ENCODE results near the gene RBM46. TPM values are rescaled to one million over a fixed set of nuclear protein-coding genes. Genes with fewer than 3 reads are reported as not detected.

RBM46 gene
- not detected in 2 replicates for total RNA-seq (2014; rRNA removed; shearing (Covaris generic))

- in situ Hi-C loops (cut with HindIII; ENCODE audit: low sequenced_read_pairs) = no loop called here
Measured at GRCh38 chr4:154781126-154781982, at the start of gene RBM46. Gene RBM46, plus strand, starts transcription at chr4:154781272. Its CDS starts 15,481 bp downstream, at chr4:154796753.

GRCh38 chr4:154731756-154732155, 49.3 kb upstream of the RBM46 start:
- DNase-seq (ENCODE audit: low spot score) = no peak
- in situ Hi-C loops (cut with HindIII; ENCODE audit: low sequenced_read_pairs) = no loop called here

More at GRCh38 chr4:154781126-154781982, at the start of gene RBM46:
- no peak for DNase-seq (ENCODE audit: low spot score)

DNA sequence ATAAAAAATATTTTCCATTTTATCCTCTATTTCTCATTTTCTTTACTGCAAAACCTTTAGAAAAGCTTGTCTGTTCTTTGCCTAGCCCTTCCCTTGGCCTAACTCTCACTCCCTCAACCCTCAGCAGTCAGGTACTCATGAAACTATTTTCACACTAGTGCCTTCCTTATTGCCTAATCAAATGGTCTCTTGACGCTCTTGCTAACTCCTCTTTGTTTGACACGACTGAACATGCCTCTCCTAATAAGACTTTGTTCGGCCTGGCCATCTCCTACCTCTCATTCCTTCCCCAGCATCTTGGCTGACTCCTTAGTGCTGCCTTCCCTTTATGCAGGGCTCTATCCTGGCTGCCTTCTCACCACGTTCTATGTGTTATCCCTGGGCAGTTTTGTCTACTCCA, 48.4 kb upstream of the RBM46 start:
- in situ Hi-C loops (cut with HindIII; ENCODE audit: low sequenced_read_pairs) = no loop called here
- DNase-seq (ENCODE audit: low spot score) = no peak

DNA sequence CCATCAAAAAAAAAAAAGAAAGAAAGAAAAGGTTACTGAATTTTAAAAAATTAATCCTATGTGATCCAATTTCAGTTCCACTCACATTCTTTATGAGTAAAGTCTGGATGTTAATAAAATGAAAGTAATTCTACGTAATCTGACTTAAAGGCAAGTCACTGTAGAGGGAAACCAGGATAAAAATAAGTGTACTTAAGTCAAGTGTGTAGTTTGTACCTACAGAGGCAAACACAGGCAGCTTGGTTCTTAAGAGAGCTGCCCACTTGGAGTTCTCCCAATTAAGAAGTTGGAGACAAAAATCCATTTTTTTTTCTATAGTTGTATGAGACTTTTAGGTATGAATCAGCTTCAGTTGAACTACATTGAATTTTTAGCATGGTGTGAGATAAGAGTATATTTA, 44.3 kb upstream of the RBM46 start:
- in situ Hi-C loops (cut with HindIII; ENCODE audit: low sequenced_read_pairs) = no loop called here
- DNase-seq (ENCODE audit: low spot score) = no peak

DNA sequence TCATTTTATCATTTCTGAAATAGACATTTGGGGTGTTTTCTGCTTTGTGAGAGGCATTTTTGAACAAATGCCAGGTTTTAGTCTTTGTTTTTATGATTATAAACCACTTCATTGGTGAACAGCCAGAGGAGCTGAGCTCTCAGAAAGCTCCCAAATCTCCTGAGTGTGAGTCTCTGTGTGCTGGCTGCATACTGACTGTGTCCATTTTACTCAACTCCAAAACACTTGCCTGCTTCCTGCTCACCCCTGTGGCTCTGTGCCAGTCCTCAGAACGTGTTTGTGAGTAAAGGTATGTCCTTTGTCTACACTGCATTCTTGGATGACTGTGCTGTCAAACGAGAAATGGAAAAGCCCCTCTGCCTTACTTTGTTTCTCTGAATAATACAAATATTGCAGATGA, 42.6 kb upstream of the RBM46 start:
- in situ Hi-C loops (cut with HindIII; ENCODE audit: low sequenced_read_pairs) = no loop called here
- DNase-seq (ENCODE audit: low spot score) = no peak

GRCh38 chr4:154739111-154739510, 42.0 kb upstream of the RBM46 start:
- in situ Hi-C loops (cut with HindIII; ENCODE audit: low sequenced_read_pairs) = no loop called here
- DNase-seq (ENCODE audit: low spot score) = no peak

GRCh38 chr4:154740462-154740861, 40.6 kb upstream of the RBM46 start:
- in situ Hi-C loops (cut with HindIII; ENCODE audit: low sequenced_read_pairs) = no loop called here
- DNase-seq (ENCODE audit: low spot score) = no peak

- in situ Hi-C loops (cut with HindIII; ENCODE audit: low sequenced_read_pairs) = no loop called here
- no peak for DNase-seq (ENCODE audit: low spot score)
Measured at GRCh38 chr4:154741131-154741665, 39.9 kb upstream of the RBM46 start.

DNA sequence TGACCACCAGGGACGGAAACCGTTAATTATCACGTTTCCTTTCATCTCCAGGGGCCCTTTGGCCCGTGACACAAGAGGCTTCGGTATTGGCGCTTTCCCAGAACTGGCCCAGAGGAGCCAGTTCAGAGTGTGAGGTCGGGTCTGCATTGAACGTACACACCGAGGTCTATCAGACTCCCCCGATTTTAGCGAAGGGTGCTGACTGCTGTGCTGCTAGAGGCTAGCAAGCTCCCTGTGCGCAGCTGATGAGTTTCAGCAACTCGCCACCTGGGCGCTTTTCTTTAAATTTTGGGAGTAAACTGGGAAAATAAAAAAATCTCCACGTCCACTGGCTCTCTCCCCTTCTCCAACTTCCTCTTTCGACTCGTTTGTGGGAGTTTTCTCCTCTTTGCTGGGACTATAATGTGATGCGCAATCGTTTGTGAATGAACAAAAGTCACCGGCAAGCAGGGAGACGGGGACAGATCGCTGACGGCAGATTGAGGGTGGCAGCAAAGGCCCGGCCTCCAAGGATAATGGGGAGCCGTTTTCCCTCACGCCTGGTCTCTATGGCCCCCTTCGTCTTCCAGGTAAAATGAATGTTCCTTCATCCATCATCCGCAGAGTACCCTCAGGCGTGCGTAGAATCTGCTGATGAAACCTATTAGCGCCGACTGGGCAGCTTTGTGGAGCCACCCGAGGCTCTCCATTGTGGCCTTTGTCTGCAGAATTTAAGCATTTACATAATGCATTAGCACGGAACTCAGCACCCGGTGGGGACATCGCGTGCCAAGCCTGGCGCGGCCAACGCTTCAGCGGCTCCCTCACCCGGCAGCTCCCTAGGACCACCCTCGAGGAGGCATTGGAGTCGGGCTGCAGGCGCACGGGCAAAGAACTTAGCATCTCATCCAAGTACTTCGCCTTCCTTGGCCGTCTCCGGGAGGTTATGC, 38.9 kb upstream of the RBM46 start:
- in situ Hi-C loops (cut with HindIII; ENCODE audit: low sequenced_read_pairs) = no loop called here
- DNase-seq (ENCODE audit: low spot score) = no peak

- in situ Hi-C loops (cut with HindIII; ENCODE audit: low sequenced_read_pairs) = no loop called here
- DNase-seq (ENCODE audit: low spot score) = no peak
Measured at GRCh38 chr4:154743683-154744340, 37.3 kb upstream of the RBM46 start, which contains the start of gene LRAT. Gene LRAT, plus strand, starts transcription at chr4:154744000. Its CDS starts 327 bp downstream, at chr4:154744327.

GRCh38 chr4:154744341-154744926, 36.6 kb upstream of the RBM46 start:
- DNase-seq (ENCODE audit: low spot score) = no peak
- in situ Hi-C loops (cut with HindIII; ENCODE audit: low sequenced_read_pairs) = no loop called here

DNA sequence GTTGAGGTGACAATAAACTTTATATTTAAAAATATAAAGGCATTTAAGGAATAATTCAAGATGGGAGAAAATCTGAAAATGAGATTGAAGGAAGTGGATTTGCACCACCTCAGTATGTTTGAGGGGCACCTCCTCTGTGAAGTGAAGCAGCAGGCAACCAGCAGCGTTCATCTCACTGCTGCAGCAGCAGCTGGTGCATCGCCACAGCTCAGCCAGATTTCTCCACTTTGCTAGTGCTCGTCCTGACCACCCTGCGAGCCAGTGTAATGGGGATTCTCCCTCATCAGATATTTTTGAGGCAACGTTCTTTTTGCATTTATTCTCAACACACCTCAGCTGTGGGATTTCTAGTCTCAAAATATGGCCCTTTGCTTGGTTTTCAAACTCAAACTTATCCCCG, 23.4 kb upstream of the RBM46 start:
- no peak for DNase-seq (ENCODE audit: low spot score)
- in situ Hi-C loops (cut with HindIII; ENCODE audit: low sequenced_read_pairs) = no loop called here

DNA sequence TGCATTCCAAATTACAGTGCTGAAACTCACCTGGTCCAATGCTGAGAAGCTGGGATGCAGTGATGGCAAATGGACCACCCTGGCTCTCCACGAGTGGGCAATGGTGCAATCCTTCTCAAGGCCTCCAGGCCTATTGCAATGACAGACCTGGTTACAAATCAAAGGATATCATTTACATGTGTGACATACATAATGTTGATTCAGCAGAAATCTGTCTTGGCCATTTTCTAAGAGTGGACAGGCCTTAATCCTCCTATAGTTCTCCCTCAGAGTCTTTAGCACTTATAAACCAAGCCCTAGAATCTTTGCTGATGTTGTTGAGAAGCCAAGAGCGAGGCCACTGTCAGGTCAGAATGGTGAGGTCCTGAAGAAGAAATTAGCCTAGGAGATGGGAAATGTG, 20.2 kb upstream of the RBM46 start:
- no peak for DNase-seq (ENCODE audit: low spot score)
- in situ Hi-C loops (cut with HindIII; ENCODE audit: low sequenced_read_pairs) = no loop called here

GRCh38 chr4:154778264-154778663, 2.8 kb upstream of the RBM46 start:
- DNase-seq (ENCODE audit: low spot score) = no peak
- in situ Hi-C loops (cut with HindIII; ENCODE audit: low sequenced_read_pairs) = no loop called here

DNA sequence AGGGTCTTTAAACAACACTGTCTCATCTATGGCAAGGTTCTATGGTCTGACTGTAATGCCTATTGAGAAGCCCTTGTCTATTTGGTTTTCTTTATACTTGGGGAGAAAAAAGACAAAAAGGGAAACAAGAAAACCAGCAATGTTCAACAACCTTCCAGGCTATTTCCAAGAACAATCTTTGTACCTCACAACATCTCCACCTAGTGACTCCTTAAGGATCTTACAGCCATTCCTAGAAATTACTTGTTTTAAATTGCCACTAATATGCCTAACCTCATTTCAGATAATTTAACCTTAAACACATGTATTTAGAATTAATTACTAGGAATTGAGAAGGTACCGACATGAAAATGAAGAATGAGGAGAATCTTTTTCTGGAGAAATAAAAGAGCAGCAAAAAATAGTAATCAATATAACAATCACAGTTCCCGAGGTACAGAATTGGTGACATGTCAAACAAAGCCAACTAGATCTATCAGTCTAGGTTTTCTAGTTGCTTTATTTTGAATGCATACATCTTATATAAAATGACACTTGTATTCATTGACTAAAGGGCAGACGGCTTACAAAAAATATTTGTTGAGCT, 1.6 kb upstream of the RBM46 start:
- DNase-seq (ENCODE audit: low spot score) = peak; percentile 14
- in situ Hi-C loops (cut with HindIII; ENCODE audit: low sequenced_read_pairs) = no loop called here

DNA sequence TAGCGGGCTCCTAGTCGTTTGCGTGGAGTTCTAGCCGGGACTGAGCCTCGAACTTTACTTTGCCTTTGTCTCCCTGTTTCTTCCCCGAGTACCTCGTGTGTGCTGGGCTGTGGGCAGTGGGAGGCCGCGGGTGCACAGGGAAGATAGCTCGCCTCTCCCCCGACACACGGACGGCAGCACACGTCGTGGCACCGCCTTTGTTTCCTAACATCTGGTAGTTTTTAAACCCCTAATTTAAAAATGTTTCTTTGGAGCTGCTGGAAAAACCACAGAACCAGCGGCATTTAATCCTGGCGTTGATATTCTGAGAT, 866 bp downstream of the RBM46 start:
- in situ Hi-C loops (cut with HindIII; ENCODE audit: low sequenced_read_pairs) = no loop called here
- DNase-seq (ENCODE audit: low spot score) = no peak

DNA sequence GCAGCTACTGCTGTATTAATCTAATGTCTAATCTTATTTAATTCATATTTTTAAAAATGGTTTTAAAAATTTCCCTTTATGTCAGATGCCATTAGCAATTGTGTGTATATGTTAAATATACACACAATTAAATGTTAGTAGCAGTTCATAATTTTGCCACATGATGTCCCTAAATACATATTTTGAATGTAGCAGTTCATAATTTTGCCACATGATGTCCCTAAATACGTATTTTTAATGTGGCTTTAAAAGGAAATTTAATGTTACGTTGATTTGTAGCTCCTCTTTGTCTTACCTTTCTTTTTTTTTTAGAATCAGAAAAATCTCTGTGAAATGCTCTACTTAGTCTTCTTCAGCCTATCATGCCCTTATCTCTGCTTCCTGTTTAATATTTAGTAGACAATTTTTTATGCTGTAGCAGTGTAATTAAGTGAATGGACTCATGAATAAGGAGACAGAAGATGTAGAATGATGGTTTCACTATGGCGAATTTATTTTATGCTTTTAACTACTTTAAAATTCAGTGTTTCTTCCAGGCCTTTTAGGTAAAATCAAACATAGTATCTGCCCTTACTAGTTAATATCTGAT, 26.1 kb downstream of the RBM46 start:
- in situ Hi-C loops (cut with HindIII; ENCODE audit: low sequenced_read_pairs) = no loop called here
- peak; percentile 9 for DNase-seq (ENCODE audit: low spot score)

GRCh38 chr4:154818230-154818629, 37.2 kb downstream of the RBM46 start:
- in situ Hi-C loops (cut with HindIII; ENCODE audit: low sequenced_read_pairs) = no loop called here
- no peak for DNase-seq (ENCODE audit: low spot score)

All from G401 (cell line).